GM12878 (cell line): Measurements from ENCODE around the gene FGF12. TPM values are rescaled to one million over a fixed set of nuclear protein-coding genes. Genes with fewer than 3 reads are reported as not detected.

Source experiments
- ATAC-seq: fragments of 200-7000 bp; cut with Tn5 transposase; 3 replicates; pipeline ENCODE4 v1.9.1; 2020; ENCODE audit warnings: mild to moderate bottlenecking, moderate library complexity
- BruUV-seq: library from RNA; stranded (reverse); fragments of 400-500 nt; replicated peaks from 2 replicates; lab custom pipeline; 2021; lab: Mats Ljungman, UMichigan
- CTCF ChIA-PET: fragments of 300-600 bp; sonication (Branson Sonifier 250); formaldehyde crosslinking; extraction: SDS; loops from one replicate; lab custom pipeline; 2021; ENCODE audit warnings: inconsistent platforms; lab: Yijun Ruan, JAX
- POLR2A ChIA-PET: fragments of 350-600 bp; formaldehyde crosslinking; extraction: SDS; loops from one replicate; lab custom pipeline; 2021; ENCODE audit warnings: inconsistent platforms; lab: Charles Lee
- RAD21 ChIA-PET: fragments of 300-600 bp; sonication (Branson Sonifier 250); formaldehyde crosslinking; loops from one replicate; lab custom pipeline; 2023; ENCODE audit warnings: antibody characterized with exemption; ENCODE audit not compliant: unreplicated experiment; lab: Charles Lee
- SMC1A ChIA-PET: fragments of 300-600 bp; sonication (Branson Sonifier 250); formaldehyde crosslinking; loops from one replicate; lab custom pipeline; 2023; ENCODE audit not compliant: unreplicated experiment, uncharacterized antibody; lab: Charles Lee
- DNase-seq: peaks from one replicate; pipeline ENCODE4 v3.0.0-alpha.2; 2011; ENCODE audit warnings: low read depth, low spot score
- FAIRE-seq: peaks from 3 replicates; lab custom pipeline; 2011; peaks lifted over from hg19 to GRCh38; lab: Jason Lieb, UNC
- H2AFZ ChIP-seq: 2 replicates; pipeline ENCODE4 v1.6.0; 2011; ENCODE audit warnings: low read depth, low read length, control low read depth; ENCODE audit not compliant: control insufficient read depth
- H3K27ac ChIP-seq: 2 replicates; pipeline ENCODE4 v1.5.1; 2011; ENCODE audit warnings: control low read depth; ENCODE audit not compliant: control insufficient read depth, insufficient read depth
- H3K27me3 ChIP-seq, 2 experiments: replicated peaks in 1 of 2; 2 replicates each; pipeline versions ENCODE4 v1.6.0 to v1.6.1; 2011; ENCODE audit warnings: low read length in 1 of 2; ENCODE audit not compliant: control insufficient read depth in 2 of 2, insufficient read depth in 2 of 2
- H3K36me3 ChIP-seq, 2 experiments: 2 replicates each; pipeline ENCODE4 v1.5.1; 2011; ENCODE audit warnings: low read length in 1 of 2; ENCODE audit not compliant: control insufficient read depth in 2 of 2, insufficient read depth in 2 of 2
- H3K4me1 ChIP-seq: 2 replicates; pipeline ENCODE4 v1.6.1; 2011; ENCODE audit warnings: mild to moderate bottlenecking, low read length, moderate library complexity, mixed read lengths; ENCODE audit not compliant: control insufficient read depth, insufficient read depth
- H3K4me2 ChIP-seq: 2 replicates; pipeline ENCODE4 v1.6.0; 2011; ENCODE audit warnings: control low read depth; ENCODE audit not compliant: control insufficient read depth, insufficient read depth
- H3K4me3 ChIP-seq: fragments of 200-600 bp; sonication (generic); 2 replicates; pipeline ENCODE4 v1.5.1; 2016
- H3K79me2 ChIP-seq: 2 replicates; pipeline ENCODE4 v1.6.0; 2011; ENCODE audit warnings: low read length; ENCODE audit not compliant: control insufficient read depth, insufficient read depth
- H3K9ac ChIP-seq: 2 replicates; pipeline ENCODE4 v1.8.0; 2011; ENCODE audit warnings: low read length, control low read depth, mixed read lengths; ENCODE audit not compliant: control insufficient read depth, insufficient read depth
- H3K9me3 ChIP-seq: replicated peaks from 3 replicates; pipeline ENCODE4 v1.5.1; 2011; ENCODE audit warnings: mild to moderate bottlenecking, low read length; ENCODE audit not compliant: control insufficient read depth, insufficient read depth
- H4K20me1 ChIP-seq: 2 replicates; pipeline ENCODE4 v1.6.0; 2011; ENCODE audit not compliant: control insufficient read depth, insufficient read depth
- ELK1 ChIP-seq: IDR thresholded peaks from 2 replicates; pipeline ENCODE4 v1.6.1; 2012; ENCODE audit warnings: low read depth, low read length, improper control_type of control experiment
- KAT2A ChIP-seq: conservative IDR thresholded peaks from 2 replicates; pipeline ENCODE4 v1.6.1; 2011; ENCODE audit warnings: low read depth, low read length; ENCODE audit not compliant: control insufficient read depth
- MXI1 ChIP-seq: fragments of 150-350 bp; IDR thresholded peaks from 2 replicates; pipeline ENCODE4 v1.6.1; 2011; ENCODE audit warnings: low read depth, mild to moderate bottlenecking, inconsistent platforms, low read length, improper control_type of control experiment
- SREBF1 ChIP-seq: IDR thresholded peaks from 2 replicates; pipeline ENCODE4 v1.6.1; 2012; ENCODE audit warnings: mild to moderate bottlenecking, low read length
- ZNF592 ChIP-seq: fragments of 450-650 bp; IDR thresholded peaks from 2 replicates; pipeline ENCODE4 v1.6.1; 2017; ENCODE audit warnings: mild to moderate bottlenecking, moderate library complexity
- WGBS: methylation state at CpG from one replicate; pipeline ENCODE4 v1.1.6; 2016; ENCODE audit warnings: low lambda C conversion rate; ENCODE audit not compliant: insufficient replicate concordance, insufficient coverage; ENCODE audit errors: missing lambda C conversion rate; 5-methylcytosine and 5-hydroxymethylcytosine counted together
- in situ Hi-C: fragments of 300-500 bp; cut with MboI; formaldehyde crosslinking; loops from 9 replicates; pipeline ENCODE4 v1.14.3; 2018; ENCODE audit warnings: mixed read lengths
- intact Hi-C: fragments of 100-400 bp; cut with micrococcal nuclease; formaldehyde crosslinking; loops from one replicate; pipeline ENCODE4 v1.14.2; 2022; ENCODE audit not compliant: unreplicated experiment
- polyA plus RNA-seq, 11 experiments: library from polyadenylated mRNA; depleted of rRNA in 4 of 11; unstranded in 6 of 11; stranded (reverse) in 5 of 11; fragments of >200 nt; fragmentation: Nextera tagmentation in 4 of 11; fragmentation: Illumina TruSeq in 1 of 11; extraction: Ambion mirVana in 4 of 11; extraction: Trizol in 1 of 11; gene quantifications; 1 replicate in 1 of 11; 2 replicates in 10 of 11; pipeline versions ENCODE4 v1.2.1 to v1.2.3, GENCODE V29; 2011 to 2016; ENCODE audit warnings: inconsistent platforms in 2 of 11, missing spikeins in 2 of 11, low read depth in 1 of 11
- total RNA-seq, 4 experiments: library from RNA; depleted of rRNA in 3 of 4; stranded (reverse); fragments of >200 nt in 3 of 4; fragmentation: Illumina TruSeq in 1 of 4; extraction: Trizol in 1 of 4; gene quantifications; 2 replicates each; pipeline versions ENCODE4 v1.2.1 to v1.2.3, GENCODE V29; 2013 to 2021

FGF12 gene
- total and polyA plus RNA-seq, 10 of the 15 experiments (the other 5 are each of a cell fraction or from before 2014, with no cell fraction given) = 0.03 to 0.43 (median 0.13) TPM; not detected in 7

GRCh38 chr3:192373586-192373985 lies 353.8 kb downstream of the FGF12 start:
- Histone ChIP-seq H3K4me1 (no peaks in the 10 kb centered on the region), H3K36me3 (no peaks in the 10 kb centered on the region), H3K27ac (no peak overlapping the region), H3K9ac (no peak overlapping the region), H3K9me3 (no peaks in the 10 kb centered on the region), H3K4me2 (no peak overlapping the region), H3K79me2 (no peaks in the 10 kb centered on the region), H4K20me1 (no peaks in the 10 kb centered on the region), H2AFZ (no peak overlapping the region), H3K4me3 (no peak overlapping the region), H3K27me3 (no peaks in the 10 kb centered on the region)
- ChIA-PET RAD21 (no interaction called here), POLR2A (no interaction called here), SMC1A (interaction anchor here (1.6 kb wide), 1 partner anchor 42 kb away, joined by 3 read pairs; no protein-coding TSS in a partner anchor), CTCF (interaction anchor here (1.0 kb wide), 1 partner anchor 71 kb away, joined by 3 read pairs; no protein-coding TSS in a partner anchor)
- intact Hi-C loops = no loop called here
- FAIRE-seq (no peak), ATAC-seq (no peak), DNase-seq (no peak)
- BruUV-seq = no TSS peak
- TF ChIP-seq ZNF592 (no peak), KAT2A (no peak), MXI1 (no peak), SREBF1 (no peak), ELK1 (no peak)
- TF ChIP-seq, all 136 proteins: peak for 0
- WGBS = 23% methylated on average over 2 of the region's 2 CpGs
- in situ Hi-C loops = no loop called here
